H1 (cell line): ENCODE results near the gene TDO2. TPM values are rescaled to one million over a fixed set of nuclear protein-coding genes. Genes with fewer than 3 reads are reported as not detected.

Source experiments
- CTCF ChIA-PET: fragments of 300-600 bp; sonication (Branson Sonifier 250); formaldehyde crosslinking; loops from one replicate; lab custom pipeline; 2021; ENCODE audit not compliant: partially characterized antibody; lab: Charles Lee
- POLR2A ChIA-PET: fragments of 300-600 bp; sonication (Branson Sonifier 250); formaldehyde crosslinking; loops from one replicate; lab custom pipeline; 2021; ENCODE audit warnings: inconsistent platforms; ENCODE audit not compliant: partially characterized antibody; lab: Charles Lee
- DNase-seq, 2 experiments: peaks; one replicate each; pipeline versions ENCODE4 v3.0.0 to v3.0.0-alpha.2; 2010 to 2022; ENCODE audit warnings: low spot score in 2 of 2, low read depth in 1 of 2, mixed read lengths in 1 of 2
- FAIRE-seq: peaks from 2 replicates; lab custom pipeline; 2011; peaks lifted over from hg19 to GRCh38; lab: Jason Lieb, UNC
- H2AFZ ChIP-seq: 2 replicates; pipeline ENCODE4 v1.8.1; 2012; ENCODE audit warnings: low read length, inconsistent platforms
- H2AK5ac ChIP-seq: 2 replicates; pipeline ENCODE4 v1.6.1; 2013; ENCODE audit warnings: low read depth, low read length
- H2BK120ac ChIP-seq: replicated peaks from 2 replicates; pipeline ENCODE3; 2013; ENCODE audit warnings: low read depth, low read length, inconsistent platforms
- H2BK12ac ChIP-seq: 2 replicates; pipeline ENCODE4 v1.6.1; 2013; ENCODE audit warnings: low read depth, low read length
- H2BK15ac ChIP-seq: 2 replicates; pipeline ENCODE4 v1.6.1; 2013; ENCODE audit warnings: low read length
- H2BK20ac ChIP-seq: 2 replicates; pipeline ENCODE4 v1.6.1; 2013; ENCODE audit warnings: low read length
- H2BK5ac ChIP-seq: 2 replicates; pipeline ENCODE4 v1.6.1; 2013; ENCODE audit warnings: low read depth, low read length
- H3K14ac ChIP-seq: 2 replicates; pipeline ENCODE4 v1.6.1; 2013; ENCODE audit warnings: inconsistent platforms; ENCODE audit not compliant: insufficient read length
- H3K18ac ChIP-seq: 2 replicates; pipeline ENCODE4 v1.6.1; 2013; ENCODE audit warnings: low read length; ENCODE audit errors: extremely low read depth
- H3K23ac ChIP-seq: 2 replicates; pipeline ENCODE4 v1.6.1; 2013; ENCODE audit warnings: inconsistent platforms; ENCODE audit not compliant: insufficient read length
- H3K23me2 ChIP-seq: 2 replicates; pipeline ENCODE4 v1.6.1; 2013; ENCODE audit warnings: low read depth, low read length
- H3K27ac ChIP-seq: 2 replicates; pipeline ENCODE4 v1.6.1; 2011; ENCODE audit warnings: low read depth, low read length, inconsistent platforms
- H3K27me3 ChIP-seq, 4 experiments: replicated peaks in 1 of 4; 1 replicate in 1 of 4; 2 replicates in 3 of 4; pipeline versions ENCODE4 v1.6.1 to v1.8.1; 2011 to 2013; ENCODE audit warnings: low read length in 3 of 4, mild to moderate bottlenecking in 3 of 4, inconsistent platforms in 2 of 4, mixed read lengths in 2 of 4, moderate library complexity in 1 of 4; ENCODE audit not compliant: control insufficient read depth in 3 of 4, insufficient read depth in 3 of 4; ENCODE audit errors: extremely low read depth in 1 of 4
- H3K36me3 ChIP-seq, 4 experiments: 2 replicates each; pipeline versions ENCODE4 v1.6.1 to v1.8.1; 2011 to 2013; ENCODE audit warnings: mild to moderate bottlenecking in 4 of 4, low read length in 3 of 4, moderate library complexity in 2 of 4, control low read depth in 1 of 4, inconsistent platforms in 1 of 4; ENCODE audit not compliant: insufficient read depth in 4 of 4, control insufficient read depth in 2 of 4
- H3K4ac ChIP-seq: replicated peaks from 2 replicates; pipeline ENCODE3; 2013; ENCODE audit warnings: low read length, low read depth, mixed read lengths, inconsistent platforms; ENCODE audit not compliant: insufficient read length
- H3K4me1 ChIP-seq, 4 experiments: replicated peaks in 1 of 4; 1 replicate in 1 of 4; 2 replicates in 3 of 4; pipeline versions ENCODE4 v1.6.1 to v1.8.1; 2011 to 2013; ENCODE audit warnings: low read length in 3 of 4, inconsistent platforms in 2 of 4, mixed read lengths in 1 of 4; ENCODE audit not compliant: insufficient read depth in 4 of 4, control insufficient read depth in 3 of 4
- H3K4me2 ChIP-seq, 2 experiments: 2 replicates each; pipeline versions ENCODE4 v1.6.1 to v1.8.1; 2011 to 2013; ENCODE audit warnings: low read depth in 2 of 2, low read length in 2 of 2, control low read depth in 1 of 2, inconsistent platforms in 1 of 2, mild to moderate bottlenecking in 1 of 2; ENCODE audit not compliant: insufficient read depth in 1 of 2
- H3K4me3 ChIP-seq, 4 experiments: fragments of 200-600, 300-600 bp in 1 of 4; sonication (generic), shearing (Covaris generic), sonication (Bioruptor Twin) in 1 of 4; 2 replicates each; pipeline versions ENCODE4 v1.5.1 to v1.8.1; 2011 to 2016; ENCODE audit warnings: low read length in 4 of 4, low read depth in 3 of 4, control low read depth in 2 of 4, inconsistent platforms in 2 of 4, mild to moderate bottlenecking in 2 of 4, mixed read lengths in 1 of 4, moderate library complexity in 1 of 4; ENCODE audit not compliant: insufficient read depth in 2 of 4; ENCODE audit errors: extremely low read depth in 1 of 4
- H3K56ac ChIP-seq: replicated peaks from 2 replicates; pipeline ENCODE3; 2013; ENCODE audit warnings: low read depth, mild to moderate bottlenecking, mixed read lengths, low read length, inconsistent platforms; ENCODE audit not compliant: insufficient read length
- H3K79me1 ChIP-seq: 2 replicates; pipeline ENCODE4 v1.6.1; 2013; ENCODE audit warnings: low read depth, low read length, control low read depth
- H3K79me2 ChIP-seq, 2 experiments: 2 replicates each; pipeline versions ENCODE4 v1.6.1 to v1.8.1; 2012 to 2013; ENCODE audit warnings: low read length in 2 of 2, mild to moderate bottlenecking in 2 of 2, inconsistent platforms in 1 of 2; ENCODE audit not compliant: insufficient read depth in 2 of 2, control insufficient read depth in 1 of 2
- H3K9ac ChIP-seq, 4 experiments: replicated peaks in 1 of 4; 1 replicate in 1 of 4; 2 replicates in 3 of 4; pipeline versions ENCODE4 v1.6.1 to v1.8.1; 2011 to 2013; ENCODE audit warnings: low read depth in 3 of 4, low read length in 3 of 4, control low read depth in 2 of 4, mild to moderate bottlenecking in 2 of 4, moderate library complexity in 2 of 4, inconsistent platforms in 1 of 4; ENCODE audit errors: extremely low read depth in 1 of 4
- H3K9me3 ChIP-seq, 2 experiments: 2 replicates each; pipeline versions ENCODE4 v1.6.1 to v1.8.1; 2012 to 2013; ENCODE audit warnings: mild to moderate bottlenecking in 2 of 2, moderate library complexity in 2 of 2, control low read depth in 1 of 2, inconsistent platforms in 1 of 2, low read depth in 1 of 2, low read length in 1 of 2, mixed read lengths in 1 of 2; ENCODE audit not compliant: insufficient read depth in 2 of 2
- H4K20me1 ChIP-seq, 2 experiments: replicated peaks in 1 of 2; 2 replicates each; pipeline versions ENCODE3 to v1.8.1; 2011 to 2013; ENCODE audit warnings: inconsistent platforms in 2 of 2, low read length in 2 of 2, mild to moderate bottlenecking in 1 of 2; ENCODE audit not compliant: insufficient read depth in 2 of 2, control insufficient read depth in 1 of 2
- H4K5ac ChIP-seq: 2 replicates; pipeline ENCODE4 v1.6.1; 2013; ENCODE audit warnings: low read length, low read depth, mixed read lengths, inconsistent platforms; ENCODE audit not compliant: insufficient read length
- H4K8ac ChIP-seq: 2 replicates; pipeline ENCODE4 v1.8.0; 2013; ENCODE audit warnings: mild to moderate bottlenecking, moderate library complexity, low read length, inconsistent platforms; ENCODE audit not compliant: insufficient read depth; ENCODE audit errors: extremely low read depth
- H4K91ac ChIP-seq: replicated peaks from 2 replicates; pipeline ENCODE3; 2013; ENCODE audit warnings: low read length, mixed read lengths, inconsistent platforms; ENCODE audit not compliant: insufficient read length
- ASH2L ChIP-seq: fragments of 200-600, 300-600 bp; sonication (generic); IDR thresholded peaks from one replicate; pipeline ENCODE4 v1.7.1; 2017; ENCODE audit warnings: low read length
- CEBPB ChIP-seq: IDR thresholded peaks from 2 replicates; pipeline ENCODE4 v1.6.1; 2012; ENCODE audit warnings: low read depth, low read length
- CHD1 ChIP-seq: IDR thresholded peaks from 2 replicates; pipeline ENCODE4 v1.6.1; 2012; ENCODE audit warnings: low read depth, low read length, improper control_type of control experiment
- FOSL1 ChIP-seq: IDR thresholded peaks from 2 replicates; pipeline ENCODE4 v1.6.1; 2011; ENCODE audit warnings: mild to moderate bottlenecking, low read depth, low read length, moderate library complexity; ENCODE audit not compliant: insufficient read depth
- GTF2F1 ChIP-seq: IDR thresholded peaks from 2 replicates; pipeline ENCODE4 v1.6.1; 2012; ENCODE audit warnings: low read depth, low read length, improper control_type of control experiment, borderline replicate concordance
- HDAC2 ChIP-seq, 2 experiments: fragments of 300-600 bp in 1 of 2; sonication (generic) in 1 of 2; IDR thresholded peaks; 2 replicates each; pipeline ENCODE4 v1.6.1; 2011 to 2012; ENCODE audit warnings: low read depth in 2 of 2, low read length in 2 of 2, mild to moderate bottlenecking in 2 of 2, moderate library complexity in 2 of 2, borderline replicate concordance in 1 of 2, inconsistent platforms in 1 of 2
- HDAC6 ChIP-seq: IDR thresholded peaks from one replicate; pipeline ENCODE4 v1.7.1; 2012; ENCODE audit warnings: low read depth, mild to moderate bottlenecking, inconsistent platforms, low read length, moderate library complexity
- JUN ChIP-seq: IDR thresholded peaks from 2 replicates; pipeline ENCODE4 v1.6.1; 2011; ENCODE audit warnings: low read depth, mild to moderate bottlenecking, improper control_type of control experiment, low read length
- NRF1 ChIP-seq: IDR thresholded peaks from 2 replicates; pipeline ENCODE4 v1.6.1; 2011; ENCODE audit warnings: mild to moderate bottlenecking, low read depth, low read length, improper control_type of control experiment
- POLR2AphosphoS5 ChIP-seq: IDR thresholded peaks from 2 replicates; pipeline ENCODE4 v1.6.1; 2011; ENCODE audit warnings: low read depth, low read length
- RAD21 ChIP-seq, 2 experiments: IDR thresholded peaks in 1 of 2; conservative IDR thresholded peaks in 1 of 2; 2 replicates each; pipeline ENCODE4 v1.6.1; 2011; ENCODE audit warnings: low read depth in 2 of 2, low read length in 2 of 2, improper control_type of control experiment in 1 of 2, inconsistent platforms in 1 of 2, mild to moderate bottlenecking in 1 of 2, moderate library complexity in 1 of 2
- SUZ12 ChIP-seq: fragments of 200-600 bp; sonication (generic); IDR thresholded peaks from 2 replicates; pipeline ENCODE4 v1.6.1; 2012; ENCODE audit warnings: mild to moderate bottlenecking, inconsistent platforms, low read length, moderate library complexity, mixed read lengths
- TAF1 ChIP-seq: IDR thresholded peaks from 2 replicates; pipeline ENCODE4 v1.6.1; 2011; ENCODE audit warnings: mild to moderate bottlenecking, low read depth, low read length
- WGBS, 2 experiments: shearing (Covaris generic) in 1 of 2; methylation state at CpG; one replicate each; pipeline versions ENCODE4 v1.1.6 to v1.1.7; 2013 to 2015; ENCODE audit warnings: low lambda C conversion rate in 2 of 2, mixed read lengths in 2 of 2, inconsistent platforms in 1 of 2, low coverage in 1 of 2, missing lambda C conversion rate in 1 of 2; ENCODE audit not compliant: insufficient replicate concordance in 2 of 2, insufficient coverage in 1 of 2, insufficient read length in 1 of 2; ENCODE audit errors: extremely low coverage in 1 of 2, missing lambda C conversion rate in 1 of 2; 5-methylcytosine and 5-hydroxymethylcytosine counted together
- polyA plus RNA-seq, 7 experiments: library from polyadenylated mRNA; depleted of rRNA in 3 of 7; stranded (reverse) in 5 of 7; unstranded in 2 of 7; fragments of >200 nt in 5 of 7; fragments of 200-250 nt in 2 of 7; gene quantifications; 1 replicate in 5 of 7; 2 replicates in 1 of 7; 4 replicates in 1 of 7; pipeline versions ENCODE4 v1.2.1 to v1.2.3, GENCODE V29; 2011 to 2013; ENCODE audit warnings: missing spikeins in 2 of 7, mixed read lengths in 2 of 7
- total RNA-seq: library from RNA; stranded (reverse); fragmentation: NEBNext Ultra II Directional; extraction: Animal tissue kit (Norgen Biotek cat#: 25700); gene quantifications from 2 replicates; pipeline ENCODE4 v1.2.1, GENCODE V29; 2021

TDO2 gene
- total and polyA plus RNA-seq, 2 of the 8 experiments (the other 6 are each of a cell fraction or from before 2014, with no cell fraction given), result 0.03 TPM; not detected in 1

DNA sequence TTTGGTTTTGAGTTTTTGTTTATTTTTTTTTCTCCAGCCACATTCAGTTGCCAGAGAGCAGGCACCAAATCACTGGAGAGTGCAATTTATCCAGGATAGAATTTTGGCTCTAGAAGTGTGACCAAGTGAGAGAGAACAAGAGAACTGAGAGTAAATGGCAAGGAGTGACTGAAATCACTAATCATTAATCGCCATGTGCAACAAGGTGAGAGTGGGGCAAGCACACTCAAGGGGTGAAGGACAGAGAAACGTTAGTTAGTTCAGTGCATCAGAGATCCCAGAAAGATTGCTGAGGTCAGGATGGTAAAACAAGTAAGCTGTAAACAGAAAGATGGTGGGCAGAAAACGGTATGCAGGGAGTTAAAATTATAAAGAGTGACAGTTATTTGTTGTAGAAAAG, 19.6 kb upstream of the TDO2 start:
- no peak for TF ChIP-seq CEBPB
- TF ChIP-seq SUZ12, result no peak
- TF ChIP-seq FOSL1, result no peak
- no peak for TF ChIP-seq GTF2F1
- TF ChIP-seq HDAC6, result no peak
- TF ChIP-seq JUN, result no peak
- no peak for TF ChIP-seq NRF1
- TF ChIP-seq POLR2AphosphoS5, result no peak
- no peak for TF ChIP-seq RAD21 (IDR thresholded peaks at IDR 0.05 in 1 of 2, conservative IDR thresholded peaks at IDR 0.05 in 1 of 2; ENCODE audit: low read depth in 2 of 2, low read length in 2 of 2)
- no peak for TF ChIP-seq TAF1
- no peak for TF ChIP-seq ASH2L
- TF ChIP-seq HDAC2 (IDR thresholded peaks at IDR 0.05; ENCODE audit: borderline replicate concordance in 1 of 2, low read depth in 2 of 2, low read length in 2 of 2), result no peak
- no peak for TF ChIP-seq CHD1
- TF ChIP-seq, all 59 proteins: peak for 0
- CTCF ChIA-PET, result no interaction called here

More for the DNA sequence above, 19.6 kb upstream of the TDO2 start:
- H3K18ac ChIP-seq, result no peak overlapping the region
- no peak overlapping the region for H3K27ac ChIP-seq
- DNase-seq (no peak), FAIRE-seq (no peak)
- H4K20me1 ChIP-seq, result no peaks in the 10 kb centered on the region
- no peak overlapping the region for H2BK15ac ChIP-seq
- no peak overlapping the region for H3K23ac ChIP-seq
- H3K56ac ChIP-seq, result no peak overlapping the region
- no peaks in the 10 kb centered on the region for H3K4me1 ChIP-seq
- H3K4ac ChIP-seq, result no peak overlapping the region
- 90% methylated on average over 3 of the region's 3 CpGs; no CpG with 5 or more reads in 1 of the 2 experiments for WGBS, 2 experiments
- H3K27me3 ChIP-seq, result no peaks in the 10 kb centered on the region
- H4K8ac ChIP-seq, result no peak overlapping the region
- H3K4me2 ChIP-seq, result no peak overlapping the region
- no peaks in the 10 kb centered on the region for H3K79me1 ChIP-seq
- H3K36me3 ChIP-seq, result no peaks in the 10 kb centered on the region
- no peaks in the 10 kb centered on the region for H3K79me2 ChIP-seq
- H3K4me3 ChIP-seq, result no peak overlapping the region
- no peak overlapping the region for H2BK12ac ChIP-seq
- no peak overlapping the region for H4K5ac ChIP-seq
- no peak overlapping the region for H2AK5ac ChIP-seq
- H3K14ac ChIP-seq, result no peak overlapping the region
- no peaks in the 10 kb centered on the region for H3K23me2 ChIP-seq
- POLR2A ChIA-PET, result no interaction called here
- no peak overlapping the region for H2BK20ac ChIP-seq
- H2BK5ac ChIP-seq, result no peak overlapping the region
- H2AFZ ChIP-seq, result no peak overlapping the region
- H2BK120ac ChIP-seq, result no peak overlapping the region
- no peak overlapping the region for H3K9ac ChIP-seq
- H4K91ac ChIP-seq, result no peak overlapping the region
- peaks cover 0 to 3% of the 10 kb centered on the region in 2 experiments; a peak in 1 of 4 replicates for H3K9me3 ChIP-seq
